Subcutaneous abdominal adipose tissue (tissue), 5 donors: Measurements from ENCODE around the gene LRPPRC.
"Not testable (repeated sequence)": the region's sequence is repeated elsewhere in the genome, so short reads cannot be mapped to it uniquely, and the experiment has no call there.

Experiments
- H3K27ac ChIP-seq: one replicate; pipeline ENCODE4 v1.7.0; 2013; ENCODE audit warnings: low read depth, mild to moderate bottlenecking, inconsistent platforms, low read length, moderate library complexity
- H3K27me3 ChIP-seq, 5 donors: one replicate each; pipeline ENCODE4 v1.7.0; 2013; ENCODE audit warnings: low read length in 5 of 5, inconsistent platforms in 1 of 5; ENCODE audit not compliant: control insufficient read depth in 5 of 5, insufficient read depth in 4 of 5
- H3K36me3 ChIP-seq, 5 donors: one replicate each; pipeline ENCODE4 v1.7.0; 2013; ENCODE audit warnings: low read length in 5 of 5; ENCODE audit not compliant: control insufficient read depth in 5 of 5, insufficient read depth in 5 of 5
- H3K4me1 ChIP-seq, 5 donors: one replicate each; pipeline ENCODE4 v1.7.0; 2013; ENCODE audit warnings: low read length in 5 of 5, mild to moderate bottlenecking in 3 of 5, moderate library complexity in 1 of 5; ENCODE audit not compliant: control insufficient read depth in 5 of 5, insufficient read depth in 5 of 5
- H3K4me3 ChIP-seq, 5 donors: one replicate each; pipeline ENCODE4 v1.7.0; 2013; ENCODE audit warnings: low read length in 5 of 5, low read depth in 1 of 5
- H3K9ac ChIP-seq, 5 donors: one replicate each; pipeline ENCODE4 v1.7.0; 2013; ENCODE audit warnings: low read length in 5 of 5, mild to moderate bottlenecking in 4 of 5, moderate library complexity in 3 of 5
- H3K9me3 ChIP-seq, 5 donors: one replicate each; pipeline ENCODE4 v1.7.0; 2013; ENCODE audit warnings: low read length in 5 of 5; ENCODE audit not compliant: control insufficient read depth in 5 of 5
- donor health status: healthy.
- donor health status: healthy.
- donor health status: healthy.
- donor health status: healthy.
- donor health status: healthy.

Gene LRPPRC

GRCh38 chr2:43995733-43996533 is at the start of gene LRPPRC:
Gene LRPPRC (minus strand): TSS chr2:43995989. CDS start chr2:43995947, 42 bp downstream.
- Histone ChIP-seq H3K9ac (peak within 1 kb of the TSS; percentile 88 to 99 (median 98)), H3K36me3 (peaks cover 9 to 12% (median 11%) of the 10 kb centered on the region in 5 donors), H3K27me3 (no peaks in the 10 kb centered on the region), H3K4me3 (peak within 1 kb of the TSS; percentile 95 to 99 (median 97)), H3K27ac (peak within 1 kb of the TSS; percentile 82), H3K4me1 (peaks cover 12 to 32% (median 23%) of the 10 kb centered on the region in 5 donors), H3K9me3 (no peaks in the 10 kb centered on the region)

GRCh38 chr2:44045061-44045460 is 49.3 kb upstream of the LRPPRC start:
- Histone ChIP-seq H3K27ac (no peak overlapping the region), H3K9me3 (no peaks in the 10 kb centered on the region), H3K4me1 (peaks cover 0 to 25% (median 7%) of the 10 kb centered on the region in 5 donors), H3K9ac (no peak overlapping the region), H3K36me3 (no peaks in the 10 kb centered on the region), H3K4me3 (no peak overlapping the region), H3K27me3 (no peaks in the 10 kb centered on the region)

- H3K4me1 ChIP-seq: peaks cover 0 to 25% (median 7%) of the 10 kb centered on the region in 5 donors
- H3K27ac ChIP-seq: no peak overlapping the region
- no peaks in the 10 kb centered on the region for H3K9me3 ChIP-seq
- peak overlapping the region in 1 of 5 donors; percentile 65 for H3K9ac ChIP-seq
- H3K4me3 ChIP-seq: peak overlapping the region in 1 of 5 donors; percentile 35
- H3K36me3 ChIP-seq: no peaks in the 10 kb centered on the region
- H3K27me3 ChIP-seq: no peaks in the 10 kb centered on the region
Observed at GRCh38 chr2:44044281-44044720, 48.5 kb upstream of the LRPPRC start.

- no peak overlapping the region for H3K4me3 ChIP-seq
- no peaks in the 10 kb centered on the region for H3K9me3 ChIP-seq
- H3K9ac ChIP-seq: no peak overlapping the region
- H3K36me3 ChIP-seq: no peaks in the 10 kb centered on the region
- no peak overlapping the region for H3K27ac ChIP-seq
- H3K4me1 ChIP-seq: peaks cover 0 to 19% (median 4%) of the 10 kb centered on the region in 5 donors
- H3K27me3 ChIP-seq: no peaks in the 10 kb centered on the region
Observed at GRCh38 chr2:44040365-44040764, 44.6 kb upstream of the LRPPRC start.

- Histone ChIP-seq H3K27me3 (no peaks in the 10 kb centered on the region), H3K36me3 (no peaks in the 10 kb centered on the region), H3K9ac (no peak overlapping the region), H3K27ac (no peak overlapping the region), H3K9me3 (no peaks in the 10 kb centered on the region), H3K4me1 (peaks cover 0 to 3% (median 0%) of the 10 kb centered on the region in 5 donors), H3K4me3 (no peak overlapping the region)
Observed at GRCh38 chr2:44038277-44038676, 42.5 kb upstream of the LRPPRC start.

- no peaks in the 10 kb centered on the region for H3K4me1 ChIP-seq
Observed at GRCh38 chr2:44037221-44037620, 41.4 kb upstream of the LRPPRC start.

GRCh38 chr2:44033947-44034346 is 38.2 kb upstream of the LRPPRC start:
- no peak overlapping the region for H3K27ac ChIP-seq
- H3K9me3 ChIP-seq: no peaks in the 10 kb centered on the region
- no peaks in the 10 kb centered on the region for H3K36me3 ChIP-seq
- H3K4me3 ChIP-seq: no peak overlapping the region
- peaks cover 0 to 3% (median 0%) of the 10 kb centered on the region in 5 donors for H3K27me3 ChIP-seq
- H3K4me1 ChIP-seq: no peaks in the 10 kb centered on the region
- no peak overlapping the region for H3K9ac ChIP-seq

More at GRCh38 chr2:44037221-44037620, 41.4 kb upstream of the LRPPRC start:
- Histone ChIP-seq H3K27ac (no peak overlapping the region), H3K9ac (no peak overlapping the region), H3K4me3 (no peak overlapping the region), H3K36me3 (no peaks in the 10 kb centered on the region), H3K9me3 (no peaks in the 10 kb centered on the region), H3K27me3 (peaks cover 0 to 3% (median 0%) of the 10 kb centered on the region in 5 donors)

- H3K36me3 ChIP-seq, H3K9ac ChIP-seq, H3K9me3 ChIP-seq, H3K4me3 ChIP-seq, H3K4me1 ChIP-seq, H3K27me3 ChIP-seq, H3K27ac ChIP-seq: not testable (repeated sequence)
Observed at GRCh38 chr2:44027076-44027475, 31.3 kb upstream of the LRPPRC start.

GRCh38 chr2:44016282-44016681 is 20.5 kb upstream of the LRPPRC start:
- Histone ChIP-seq H3K9ac (no peak overlapping the region), H3K9me3 (no peaks in the 10 kb centered on the region), H3K27me3 (no peaks in the 10 kb centered on the region), H3K4me3 (no peak overlapping the region), H3K4me1 (no peaks in the 10 kb centered on the region), H3K36me3 (no peaks in the 10 kb centered on the region), H3K27ac (no peak overlapping the region)

- no peak overlapping the region for H3K4me3 ChIP-seq
- no peaks in the 10 kb centered on the region for H3K27me3 ChIP-seq
- H3K9ac ChIP-seq: no peak overlapping the region
- no peaks in the 10 kb centered on the region for H3K4me1 ChIP-seq
- no peaks in the 10 kb centered on the region for H3K36me3 ChIP-seq
- no peak overlapping the region for H3K27ac ChIP-seq
- H3K9me3 ChIP-seq: no peaks in the 10 kb centered on the region
Observed at GRCh38 chr2:44015239-44015638, 19.4 kb upstream of the LRPPRC start.
